HEK293T (cell line): ENCODE measurements around the gene AKR1B1.

Experiments used
- CTCF ChIA-PET: fragments of 350-600 bp; formaldehyde crosslinking; extraction: SDS; loops from one replicate; lab custom pipeline; 2021; ENCODE audit warnings: antibody characterized with exemption, inconsistent platforms; lab: Yijun Ruan, JAX
- POLR2A ChIA-PET: fragments of 350-600 bp; formaldehyde crosslinking; extraction: SDS; loops from one replicate; lab custom pipeline; 2020; ENCODE audit warnings: antibody characterized with exemption, inconsistent platforms; lab: Yijun Ruan, JAX
- DNase-seq: peaks from one replicate; pipeline ENCODE4 v3.0.0; 2012; ENCODE audit warnings: mixed read lengths; ENCODE audit errors: extremely low spot score
- ARNT ChIP-seq: fragments of 450-650 bp; IDR thresholded peaks from 2 replicates; pipeline ENCODE4 v1.6.1; 2017; ENCODE audit warnings: mild to moderate bottlenecking
- BHLHE40 ChIP-seq: fragments of 450-650 bp; IDR thresholded peaks from 2 replicates; pipeline ENCODE4 v1.6.1; 2016; ENCODE audit warnings: mild to moderate bottlenecking, moderate library complexity, borderline replicate concordance
- CTBP1 ChIP-seq: fragments of 450-650 bp; IDR thresholded peaks from 2 replicates; pipeline ENCODE4 v1.6.1; 2016; ENCODE audit warnings: borderline replicate concordance
- ELF4 ChIP-seq: fragments of 450-650 bp; IDR thresholded peaks from 2 replicates; pipeline ENCODE4 v1.6.1; 2017; ENCODE audit warnings: antibody characterized with exemption
- FOXA1 ChIP-seq: fragments of 450-650 bp; IDR thresholded peaks from 2 replicates; pipeline ENCODE4 v1.6.1; 2016; ENCODE audit warnings: mild to moderate bottlenecking
- FOXK2 ChIP-seq: fragments of 450-650 bp; IDR thresholded peaks from 2 replicates; pipeline ENCODE4 v1.6.1; 2016; ENCODE audit warnings: mild to moderate bottlenecking
- FOXM1 ChIP-seq: fragments of 450-650 bp; IDR thresholded peaks from 2 replicates; pipeline ENCODE4 v1.6.1; 2017; ENCODE audit warnings: mild to moderate bottlenecking, borderline replicate concordance
- HDGF ChIP-seq: fragments of 450-650 bp; IDR thresholded peaks from 2 replicates; pipeline ENCODE4 v1.6.1; 2017; ENCODE audit warnings: antibody characterized with exemption, borderline replicate concordance
- L3MBTL2 ChIP-seq: fragments of 450-650 bp; conservative IDR thresholded peaks from 2 replicates; pipeline ENCODE4 v1.6.1; 2016; ENCODE audit warnings: mild to moderate bottlenecking
- LEF1 ChIP-seq: fragments of 450-650 bp; IDR thresholded peaks from 2 replicates; pipeline ENCODE4 v1.6.1; 2017; ENCODE audit warnings: mild to moderate bottlenecking, borderline replicate concordance
- NFRKB ChIP-seq: fragments of 450-650 bp; IDR thresholded peaks from 2 replicates; pipeline ENCODE4 v1.6.1; 2016; ENCODE audit warnings: mild to moderate bottlenecking, moderate library complexity
- PKNOX1 ChIP-seq: fragments of 450-650 bp; IDR thresholded peaks from 2 replicates; pipeline ENCODE4 v1.6.1; 2016
- SP1 ChIP-seq: fragments of 450-650 bp; IDR thresholded peaks from 2 replicates; pipeline ENCODE4 v1.6.1; 2017
- SUZ12 ChIP-seq: fragments of 450-650 bp; IDR thresholded peaks from 2 replicates; pipeline ENCODE4 v1.6.1; 2016; ENCODE audit warnings: mild to moderate bottlenecking
- TARDBP ChIP-seq: fragments of 450-650 bp; IDR thresholded peaks from 2 replicates; pipeline ENCODE4 v1.6.1; 2016
- ZNF384 ChIP-seq: fragments of 450-650 bp; IDR thresholded peaks from 2 replicates; pipeline ENCODE4 v1.6.1; 2016

AKR1B1 gene

GRCh38 chr7:134463751-134464150, 4.9 kb upstream of the AKR1B1 start:
- ChIA-PET POLR2A (no interaction called here), CTCF (no interaction called here)
- DNase-seq, result no peak
- TF ChIP-seq FOXK2 (no peak), CTBP1 (no peak), FOXA1 (no peak), TARDBP (no peak), BHLHE40 (no peak), PKNOX1 (no peak), FOXM1 (no peak), LEF1 (no peak), NFRKB (no peak)

GRCh38 chr7:134462337-134462925, 3.5 kb upstream of the AKR1B1 start:
- no peak for TF ChIP-seq FOXA1
- TF ChIP-seq L3MBTL2, result no peak
- no peak for TF ChIP-seq SUZ12
- no peak for TF ChIP-seq FOXM1
- no peak for TF ChIP-seq ARNT
- no peak for TF ChIP-seq BHLHE40
- no peak for DNase-seq
- ChIA-PET POLR2A (no interaction called here), CTCF (interaction anchor here (0.7 kb wide), 1 partner anchor 8 kb away, joined by 3 read pairs; no protein-coding TSS in a partner anchor)

- DNase-seq, result no peak
- TF ChIP-seq BHLHE40 (no peak), SUZ12 (no peak), TARDBP (no peak), PKNOX1 (no peak), CTBP1 (no peak), NFRKB (no peak), ARNT (no peak), HDGF (no peak), FOXM1 (no peak)
- POLR2A ChIA-PET, result no interaction called here
- CTCF ChIA-PET, result interaction anchor here (0.7 kb wide), 1 partner anchor 8 kb away, joined by 3 read pairs; no protein-coding TSS in a partner anchor
Measured at GRCh38 chr7:134461916-134462315, 3.0 kb upstream of the AKR1B1 start.

GRCh38 chr7:134459981-134460380, 1.1 kb upstream of the AKR1B1 start:
- TF ChIP-seq SP1 (no peak), TARDBP (no peak), CTBP1 (no peak), NFRKB (no peak), FOXK2 (no peak), LEF1 (no peak)
- POLR2A ChIA-PET, result no interaction called here
- no peak for DNase-seq
- CTCF ChIA-PET, result interaction anchor here (0.7 to 2.8 kb wide), 2 partner anchors 20 to 25 kb away, joined by 3 to 18 read pairs; no protein-coding TSS in a partner anchor

- peak; percentile 81 for DNase-seq
- POLR2A ChIA-PET, result interaction anchor here (0.5 to 3.3 kb wide), 7 partner anchors 13 to 142 kb away, joined by 3 to 16 read pairs (median 4); partner anchors contain the start of gene SLC35B4
- CTCF ChIA-PET, result interaction anchor here (0.6 to 2.8 kb wide), 13 partner anchors 9 to 1731 kb away, joined by 3 to 18 read pairs (median 4); no protein-coding TSS in a partner anchor
- TF ChIP-seq ELF4, result no peak
- TF ChIP-seq FOXA1, result no peak
- no peak for TF ChIP-seq FOXK2
- TF ChIP-seq FOXM1, result no peak
- no peak for TF ChIP-seq NFRKB
- TF ChIP-seq LEF1, result no peak
Measured at GRCh38 chr7:134458341-134458805, 527 bp downstream of the AKR1B1 start.

- DNase-seq, result no peak
- ChIA-PET POLR2A (interaction anchor here (0.7 to 3.3 kb wide), 3 partner anchors 12 to 1101 kb away, joined by 3 to 16 read pairs (median 14); no protein-coding TSS in a partner anchor), CTCF (interaction anchor here (0.5 to 2.8 kb wide), 3 partner anchors 22 to 473 kb away, joined by 4 to 18 read pairs (median 15); no protein-coding TSS in a partner anchor)
- TF ChIP-seq TARDBP (no peak), PKNOX1 (no peak), BHLHE40 (no peak), NFRKB (no peak), LEF1 (no peak), L3MBTL2 (no peak), FOXK2 (no peak), CTBP1 (no peak), FOXA1 (no peak), FOXM1 (no peak), SP1 (no peak), SUZ12 (no peak), HDGF (no peak), ZNF384 (no peak), ARNT (no peak), ELF4 (no peak)
Measured at GRCh38 chr7:134457210-134457609, 1.7 kb downstream of the AKR1B1 start.
